Motor neuron (in vitro differentiated cells): Measurements from ENCODE around the gene EIF2S3B. TPM values are rescaled to one million over a fixed set of nuclear protein-coding genes. Genes with fewer than 3 reads are reported as not detected.
"Not testable (repeated sequence)": the region's sequence is repeated elsewhere in the genome, so short reads cannot be mapped to it uniquely, and the experiment has no call there.

Source experiments
- ATAC-seq, 8 experiments: fragments of 200-7000 bp; cut with Tn5 transposase; replicated peaks in 6 of 8; 2 replicates each; pipeline ENCODE4 v1.8.0; 2021; ENCODE audit warnings: mild to moderate bottlenecking in 8 of 8, moderate library complexity in 8 of 8
- H3K27ac ChIP-seq, 2 donors: fragments of 250-450 bp; sonication (Bioruptor Pico); 2 replicates each; pipeline ENCODE4 v1.9.0; 2021; ENCODE audit warnings: antibody characterized with exemption in 2 of 2, mild to moderate bottlenecking in 2 of 2, moderate library complexity in 1 of 2
- H3K4me1 ChIP-seq, 2 donors: fragments of 250-450 bp; sonication (Bioruptor Pico); replicated peaks in 1 of 2; 2 replicates each; pipeline ENCODE4 v1.6.1; 2021; ENCODE audit warnings: antibody characterized with exemption in 2 of 2, mild to moderate bottlenecking in 2 of 2, moderate library complexity in 1 of 2
- H3K4me3 ChIP-seq, 5 donors: fragments of 250-450 bp; sonication (Bioruptor Pico); 2 replicates each; pipeline ENCODE4 v1.9.0; 2021; ENCODE audit warnings: antibody characterized with exemption in 5 of 5, mild to moderate bottlenecking in 5 of 5, moderate library complexity in 4 of 5
- WGBS, 10 experiments: fragments of 450-650 bp; shearing (Covaris generic); methylation state at CpG; one replicate each; pipeline ENCODE4 v1.0.0; 2022; 5-methylcytosine and 5-hydroxymethylcytosine counted together
- in situ Hi-C, 9 experiments: fragments of 400-800 bp; cut with MboI; loops; one replicate each; pipeline ENCODE4 v1.15.0; 2021; ENCODE audit warnings: low sequenced_read_pairs in 9 of 9, low pct_unique_long_range_greater_than_20kb in 2 of 9; ENCODE audit not compliant: unreplicated experiment in 9 of 9
- total RNA-seq, 8 experiments: library from RNA; unstranded; fragments of 300-600 nt; gene quantifications; 2 replicates each; pipeline versions ENCODE4 v1.2.3 to v1.2.4, GENCODE V29; 2022

The EIF2S3B gene
- 1 to 10 TPM; 1.1 to 8.5 (median 1.7) TPM for total RNA-seq

GRCh38 chr12:10505620-10506019, at the start of gene EIF2S3B:
TSS of gene EIF2S3B (plus strand) at chr12:10505890. CDS start at chr12:10505903, 13 bp downstream.
- no peak for ATAC-seq
- WGBS, 10 experiments, result 80 to 100% (median 94%) methylated on average over 2 to 11 of the region's 22 CpGs; no CpG with 5 or more reads in 1 of the 10 experiments
- Histone ChIP-seq H3K4me3 (no peak within 1 kb of the TSS), H3K27ac (no peak within 1 kb of the TSS), H3K4me1 (no peaks in the 10 kb centered on the region)
- in situ Hi-C loops, result no loop called here

GRCh38 chr12:10456856-10457255, 48.8 kb upstream of the EIF2S3B start:
- peak in 3 of 8 experiments; percentile 82 to 100 (median 99) for ATAC-seq
- 0 to 100% (median 73%) methylated on average over 1 to 2 of the region's 2 CpGs; no CpG with 5 or more reads in 2 of the 10 experiments for WGBS, 10 experiments
- in situ Hi-C loops, result no loop called here
- Histone ChIP-seq H3K27ac (no peak overlapping the region), H3K4me3 (no peak overlapping the region), H3K4me1 (no peaks in the 10 kb centered on the region)

GRCh38 chr12:10457760-10458159, 47.9 kb upstream of the EIF2S3B start:
- ATAC-seq, result no peak
- Histone ChIP-seq H3K4me1 (no peaks in the 10 kb centered on the region), H3K4me3 (no peak overlapping the region), H3K27ac (no peak overlapping the region)
- 69 to 88% (median 80%) methylated on average over 2 to 3 of the region's 3 CpGs; no CpG with 5 or more reads in 2 of the 10 experiments for WGBS, 10 experiments
- in situ Hi-C loops, result no loop called here

GRCh38 chr12:10466311-10466710, 39.4 kb upstream of the EIF2S3B start:
- Histone ChIP-seq H3K4me1 (no peaks in the 10 kb centered on the region), H3K27ac (no peak overlapping the region), H3K4me3 (no peak overlapping the region)
- 20 to 100% (median 66%) methylated on average over 1 to 4 of the region's 4 CpGs; no CpG with 5 or more reads in 6 of the 10 experiments for WGBS, 10 experiments
- in situ Hi-C loops, result no loop called here
- no peak for ATAC-seq

GRCh38 chr12:10469701-10470100, 36.0 kb upstream of the EIF2S3B start:
- no peak for ATAC-seq
- WGBS, 10 experiments, result 8 to 100% (median 61%) methylated on average over 1 of the region's 1 CpG; no CpG with 5 or more reads in 2 of the 10 experiments
- Histone ChIP-seq H3K4me3 (no peak overlapping the region), H3K27ac (no peak overlapping the region), H3K4me1 (no peaks in the 10 kb centered on the region)
- in situ Hi-C loops, result no loop called here

- ATAC-seq, H3K4me3 ChIP-seq, H3K27ac ChIP-seq, in situ Hi-C loops, H3K4me1 ChIP-seq: not testable (repeated sequence)
- 73 to 84% (median 80%) methylated on average over 2 to 4 of the region's 5 CpGs; no CpG with 5 or more reads in 7 of the 10 experiments for WGBS, 10 experiments
Observed at GRCh38 chr12:10472808-10473207, 32.9 kb upstream of the EIF2S3B start.

GRCh38 chr12:10481901-10482300, 23.8 kb upstream of the EIF2S3B start:
- H3K27ac ChIP-seq, in situ Hi-C loops, ATAC-seq, H3K4me3 ChIP-seq, H3K4me1 ChIP-seq: not testable (repeated sequence)
- 0 to 100% (median 80%) methylated on average over 1 of the region's 2 CpGs; no CpG with 5 or more reads in 5 of the 10 experiments for WGBS, 10 experiments

- in situ Hi-C loops, result not testable (repeated sequence)
- 14 to 100% (median 87%) methylated on average over 1 to 2 of the region's 2 CpGs; no CpG with 5 or more reads in 1 of the 10 experiments for WGBS, 10 experiments
Observed at GRCh38 chr12:10487328-10487727, 18.4 kb upstream of the EIF2S3B start.

GRCh38 chr12:10491766-10492165, 13.9 kb upstream of the EIF2S3B start:
- ATAC-seq, result no peak
- Histone ChIP-seq H3K4me1 (no peaks in the 10 kb centered on the region), H3K27ac (no peak overlapping the region), H3K4me3 (no peak overlapping the region)
- in situ Hi-C loops, result no loop called here
- WGBS, 10 experiments, result 44 to 100% (median 86%) methylated on average over 2 to 4 of the region's 4 CpGs

More at GRCh38 chr12:10487328-10487727, 18.4 kb upstream of the EIF2S3B start:
- H3K27ac ChIP-seq, ATAC-seq, H3K4me1 ChIP-seq, H3K4me3 ChIP-seq: not testable (repeated sequence)

- no peak overlapping the region for H3K27ac ChIP-seq
- in situ Hi-C loops, result no loop called here
- no peak overlapping the region for H3K4me3 ChIP-seq
- no peak for ATAC-seq
- no peaks in the 10 kb centered on the region for H3K4me1 ChIP-seq
- WGBS, 10 experiments, result 43 to 100% (median 75%) methylated on average over 2 of the region's 2 CpGs; no CpG with 5 or more reads in 4 of the 10 experiments
Observed at GRCh38 chr12:10497602-10498001, 8.1 kb upstream of the EIF2S3B start.

GRCh38 chr12:10498042-10498441, 7.6 kb upstream of the EIF2S3B start:
- Histone ChIP-seq H3K4me3 (no peak overlapping the region), H3K27ac (no peak overlapping the region), H3K4me1 (no peaks in the 10 kb centered on the region)
- in situ Hi-C loops, result no loop called here
- no peak for ATAC-seq
- 0 to 50% (median 11%) methylated on average over 1 of the region's 1 CpG; no CpG with 5 or more reads in 1 of the 10 experiments for WGBS, 10 experiments

GRCh38 chr12:10501030-10501429, 4.7 kb upstream of the EIF2S3B start:
- WGBS, 10 experiments, result 14 to 80% (median 41%) methylated on average over 2 to 3 of the region's 3 CpGs
- no peak overlapping the region for H3K27ac ChIP-seq
- H3K4me1 ChIP-seq, result no peaks in the 10 kb centered on the region
- in situ Hi-C loops, result no loop called here
- H3K4me3 ChIP-seq, result no peak overlapping the region
- ATAC-seq, result peak in 1 of 8 experiments; percentile 45

GRCh38 chr12:10503460-10503859, 2.2 kb upstream of the EIF2S3B start:
- peak in 1 of 8 experiments; percentile 39 for ATAC-seq
- 0 to 100% (median 58%) methylated on average over 1 of the region's 1 CpG; no CpG with 5 or more reads in 3 of the 10 experiments for WGBS, 10 experiments
- no peak overlapping the region for H3K27ac ChIP-seq
- in situ Hi-C loops, result no loop called here
- no peak overlapping the region for H3K4me3 ChIP-seq
- H3K4me1 ChIP-seq, result no peaks in the 10 kb centered on the region

GRCh38 chr12:10511756-10512355, 6.2 kb downstream of the EIF2S3B start:
- Histone ChIP-seq H3K4me3 (no peak overlapping the region), H3K4me1 (no peaks in the 10 kb centered on the region), H3K27ac (no peak overlapping the region)
- WGBS, 10 experiments, result 11 to 100% (median 73%) methylated on average over 1 to 5 of the region's 5 CpGs; no CpG with 5 or more reads in 1 of the 10 experiments
- ATAC-seq, result peak in 1 of 8 experiments; percentile 46
- in situ Hi-C loops, result no loop called here
